B cell (primary cell): ENCODE measurements around the gene MLLT3. TPM values are rescaled to one million over a fixed set of nuclear protein-coding genes. Genes with fewer than 3 reads are reported as not detected.

Experiments used
- ATAC-seq: fragments of 200-7000 bp; cut with Tn5 transposase; one replicate; pipeline ENCODE4 v1.10.0; 2021; ENCODE audit warnings: low read depth, mild to moderate bottlenecking, moderate number of reproducible peaks, moderate library complexity
- CTCF ChIA-PET: fragments of 350-600 bp; sonication (Branson Sonifier 250); formaldehyde crosslinking; loops from one replicate; lab custom pipeline; 2021; ENCODE audit warnings: antibody characterized with exemption, inconsistent platforms; lab: Charles Lee
- POLR2A ChIA-PET: fragments of 350-600 bp; sonication (Branson Sonifier 250); formaldehyde crosslinking; loops from one replicate; lab custom pipeline; 2021; ENCODE audit warnings: antibody characterized with exemption; lab: Charles Lee
- DNase-seq: peaks from one replicate; pipeline ENCODE4 v3.0.0; 2013
- H2AFZ ChIP-seq: 2 replicates; pipeline ENCODE4 v1.6.1; 2012; ENCODE audit warnings: mild to moderate bottlenecking, low read depth, low read length; ENCODE audit not compliant: insufficient read depth, poor library complexity, severe bottlenecking
- H3K27ac ChIP-seq, 2 donors: 1 replicate in 1 of 2; 2 replicates in 1 of 2; pipeline ENCODE4 v1.5.1; 2012 to 2013; ENCODE audit warnings: low read length in 2 of 2, mild to moderate bottlenecking in 2 of 2, moderate library complexity in 1 of 2
- H3K27me3 ChIP-seq, 4 experiments: fragments of 200-600 bp in 1 of 4; sonication (generic) in 1 of 4; replicated peaks in 1 of 4; 1 replicate in 2 of 4; 2 replicates in 2 of 4; pipeline versions ENCODE4 v1.6.1 to v1.7.0; 2013 to 2016; ENCODE audit warnings: low read length in 3 of 4, mild to moderate bottlenecking in 2 of 4, mixed read lengths in 1 of 4, moderate library complexity in 1 of 4; ENCODE audit not compliant: insufficient read depth in 4 of 4, control insufficient read depth in 3 of 4; ENCODE audit errors: control extremely low read depth in 1 of 4
- H3K36me3 ChIP-seq, 2 experiments: replicated peaks in 1 of 2; 1 replicate in 1 of 2; 2 replicates in 1 of 2; pipeline versions ENCODE4 v1.6.1 to v1.7.1; 2013; ENCODE audit warnings: low read length in 1 of 2; ENCODE audit not compliant: insufficient read depth in 2 of 2, control insufficient read depth in 1 of 2; ENCODE audit errors: control extremely low read depth in 1 of 2, extremely low read depth in 1 of 2
- H3K4me1 ChIP-seq, 2 donors: fragments of 200-600 bp in 1 of 2; sonication (generic) in 1 of 2; 1 replicate in 1 of 2; 2 replicates in 1 of 2; pipeline versions ENCODE4 v1.5.1 to v1.6.1; 2013 to 2017; ENCODE audit warnings: low read length in 2 of 2; ENCODE audit not compliant: control insufficient read depth in 2 of 2, insufficient read depth in 2 of 2
- H3K4me2 ChIP-seq: replicated peaks from 2 replicates; pipeline ENCODE3; 2012; ENCODE audit warnings: mild to moderate bottlenecking, low read depth, low read length; ENCODE audit not compliant: poor library complexity, severe bottlenecking
- H3K4me3 ChIP-seq, 5 experiments: fragments of 200-600 bp in 1 of 5; sonication (generic) in 1 of 5; 1 replicate in 3 of 5; 2 replicates in 2 of 5; pipeline versions ENCODE4 v1.5.1 to v1.7.0; 2011 to 2016; ENCODE audit warnings: low read length in 4 of 5, mild to moderate bottlenecking in 4 of 5, low read depth in 2 of 5, control low read depth in 1 of 5, moderate library complexity in 1 of 5; ENCODE audit not compliant: insufficient read depth in 1 of 5; ENCODE audit errors: control extremely low read depth in 1 of 5, extremely low read depth in 1 of 5
- H3K79me2 ChIP-seq: fragments of 200-600 bp; sonication (generic); one replicate; pipeline ENCODE4 v1.6.0; 2016; ENCODE audit warnings: low read length; ENCODE audit not compliant: control insufficient read depth, insufficient read depth
- H3K9ac ChIP-seq: fragments of 200-600 bp; sonication (generic); 2 replicates; pipeline ENCODE4 v1.6.1; 2017; ENCODE audit warnings: mild to moderate bottlenecking, low read length, moderate library complexity
- H3K9me3 ChIP-seq, 3 donors: one replicate each; pipeline versions ENCODE4 v1.6.1 to v1.7.1; 2013; ENCODE audit warnings: low read length in 2 of 3; ENCODE audit not compliant: control insufficient read depth in 2 of 3, insufficient read depth in 1 of 3; ENCODE audit errors: control extremely low read depth in 1 of 3
- H4K20me1 ChIP-seq: 2 replicates; pipeline ENCODE4 v1.6.0; 2012; ENCODE audit warnings: mild to moderate bottlenecking, low read length; ENCODE audit not compliant: insufficient read depth, control insufficient read depth, poor library complexity, severe bottlenecking
- H3K27ac Mint-ChIP-seq: one replicate; pipeline ENCODE4 v1.8.0; 2021; ENCODE audit warnings: mixed read lengths
- H3K27me3 Mint-ChIP-seq: one replicate; pipeline ENCODE4 v1.8.0; 2021; ENCODE audit warnings: mixed read lengths
- H3K4me1 Mint-ChIP-seq: one replicate; pipeline ENCODE4 v1.8.0; 2021; ENCODE audit warnings: mixed read lengths
- H3K4me3 Mint-ChIP-seq: one replicate; pipeline ENCODE4 v1.8.0; 2021; ENCODE audit warnings: mixed read lengths
- H3K9me3 Mint-ChIP-seq: one replicate; pipeline ENCODE4 v1.8.0; 2022; ENCODE audit warnings: mixed read lengths; ENCODE audit not compliant: insufficient read depth
- CTCF ChIP-seq: fragments of 200-600 bp; IDR thresholded peaks from one replicate; pipeline ENCODE4 v1.8.0; 2022; ENCODE audit warnings: antibody characterized with exemption, mild to moderate bottlenecking
- EZH2 ChIP-seq: IDR thresholded peaks from 2 replicates; pipeline ENCODE4 v1.6.1; 2012; ENCODE audit warnings: borderline replicate concordance, low read depth, mild to moderate bottlenecking, moderate library complexity, low read length; ENCODE audit not compliant: insufficient read depth, poor library complexity, severe bottlenecking
- WGBS: methylation state at CpG from one replicate; pipeline ENCODE4 v1.1.5; 2013; ENCODE audit warnings: missing lambda C conversion rate; ENCODE audit not compliant: insufficient coverage; 5-methylcytosine and 5-hydroxymethylcytosine counted together
- intact Hi-C: fragments of 100-400 bp; cut with micrococcal nuclease; formaldehyde crosslinking; loops from one replicate; pipeline ENCODE4 v1.10.0; 2022
- polyA plus RNA-seq: library from polyadenylated mRNA; depleted of rRNA; stranded (reverse); fragments of >200 nt; gene quantifications from 2 replicates; pipeline ENCODE4 v1.2.3, GENCODE V29; 2012
- total RNA-seq, 2 donors: library from RNA; stranded (reverse); fragments of 120-200 nt in 1 of 2; gene quantifications; 1 replicate in 1 of 2; 2 replicates in 1 of 2; pipeline versions ENCODE4 v1.2.3 to v1.2.4, GENCODE V29; 2013 to 2022

Gene MLLT3
- total and polyA plus RNA-seq, 2 donors (not counting 1 experiment from before 2014, with no cell fraction given): 3.4 to 3.6 TPM

DNA sequence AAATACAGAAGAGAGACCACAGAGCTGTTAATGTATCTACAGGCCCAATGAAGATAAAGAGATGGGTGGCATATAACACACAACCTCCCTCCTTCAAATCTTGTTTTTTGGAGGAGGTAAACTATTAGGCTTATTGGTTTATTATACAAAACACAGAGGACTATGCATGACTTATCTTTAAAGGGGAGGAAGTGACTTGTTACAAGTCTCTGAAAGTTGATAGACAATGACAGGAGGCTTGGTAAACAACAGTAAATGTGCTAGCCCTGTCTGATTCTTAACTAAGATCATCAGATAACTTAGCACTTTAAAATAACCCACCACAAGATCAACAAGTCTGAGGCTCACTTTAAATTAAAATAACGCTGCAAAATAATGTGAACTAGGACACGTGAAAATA, 219.0 kb downstream of the MLLT3 start:
- ChIA-PET POLR2A (no interaction called here), CTCF (no interaction called here)
- Histone ChIP-seq H3K4me1 (peaks cover 1 to 2% of the 10 kb centered on the region in 2 donors), H2AFZ (no peak overlapping the region), H3K9me3 (no peaks in the 10 kb centered on the region), H3K79me2 (no peaks in the 10 kb centered on the region), H3K36me3 (no peaks in the 10 kb centered on the region), H3K9ac (no peak overlapping the region), H4K20me1 (no peaks in the 10 kb centered on the region), H3K27me3 (no peaks in the 10 kb centered on the region), H3K4me2 (no peak overlapping the region), H3K27ac (no peak overlapping the region), H3K4me3 (no peak overlapping the region)
- Mint-ChIP-seq H3K9me3 (no peaks in the 10 kb centered on the region), H3K4me3 (no peak overlapping the region), H3K27ac (no peak overlapping the region), H3K27me3 (no peaks in the 10 kb centered on the region), H3K4me1 (peaks cover 1% of the 10 kb centered on the region)
- WGBS: no CpG with 5 or more reads among the region's 2 CpGs
- intact Hi-C loops: no loop called here
- no peak for DNase-seq
- no peak for ATAC-seq
- TF ChIP-seq EZH2 (no peak), CTCF (no peak)

GRCh38 chr9:20402273-20402875, 219.9 kb downstream of the MLLT3 start:
- Mint-ChIP-seq H3K9me3 (no peaks in the 10 kb centered on the region), H3K4me3 (no peak overlapping the region), H3K4me1 (peaks cover 3% of the 10 kb centered on the region), H3K27ac (no peak overlapping the region), H3K27me3 (no peaks in the 10 kb centered on the region)
- Histone ChIP-seq H3K9me3 (no peaks in the 10 kb centered on the region), H3K4me3 (no peak overlapping the region), H4K20me1 (no peaks in the 10 kb centered on the region), H3K4me2 (no peak overlapping the region), H3K79me2 (no peaks in the 10 kb centered on the region), H3K27ac (no peak overlapping the region), H3K27me3 (no peaks in the 10 kb centered on the region), H3K36me3 (no peaks in the 10 kb centered on the region), H3K4me1 (peaks cover 3 to 6% of the 10 kb centered on the region in 2 donors), H2AFZ (no peak overlapping the region), H3K9ac (no peak overlapping the region)
- ChIA-PET POLR2A (no interaction called here), CTCF (no interaction called here)
- DNase-seq (no peak), ATAC-seq (no peak)
- no peak for TF ChIP-seq CTCF
- no peak for TF ChIP-seq EZH2
- WGBS: 82% methylated on average over 2 of the region's 4 CpGs
- intact Hi-C loops: no loop called here
